HFFc6 (cell line): ENCODE results near the gene PMEPA1. TPM values are rescaled to one million over a fixed set of nuclear protein-coding genes. Genes with fewer than 3 reads are reported as not detected.
A peak's percentile ranks its signal among the peaks of the same experiment; 100 is the strongest.

Experiments
- DNase-seq: peaks from one replicate; pipeline ENCODE4 v3.0.0-alpha.2; 2018
- H3K27ac Mint-ChIP-seq: 2 replicates; pipeline ENCODE4 v1.8.0; 2020; ENCODE audit warnings: mild to moderate bottlenecking, mixed read lengths
- H3K27me3 Mint-ChIP-seq: 2 replicates; pipeline ENCODE4 v1.8.0; 2021; ENCODE audit warnings: mild to moderate bottlenecking, moderate library complexity, mixed read lengths; ENCODE audit not compliant: insufficient read depth
- H3K36me3 Mint-ChIP-seq: 2 replicates; pipeline ENCODE4 v1.8.0; 2021; ENCODE audit warnings: low read depth, mixed read lengths
- H3K4me1 Mint-ChIP-seq: 2 replicates; pipeline ENCODE4 v1.8.0; 2020; ENCODE audit warnings: low read depth, mixed read lengths
- H3K4me3 Mint-ChIP-seq: 2 replicates; pipeline ENCODE4 v1.8.0; 2020; ENCODE audit warnings: mild to moderate bottlenecking, moderate library complexity, mixed read lengths
- H3K9me3 Mint-ChIP-seq: 2 replicates; pipeline ENCODE4 v1.8.0; 2020; ENCODE audit warnings: mild to moderate bottlenecking, mixed read lengths
- long read RNA-seq: library from polyadenylated mRNA; unstranded; transcript quantifications from one replicate; pipeline ENCODE4 v2.0.0, GENCODE V29; 2019
- total RNA-seq, 6 experiments: library from RNA; stranded (reverse); fragmentation: NEBNext Ultra II Directional; extraction: Animal tissue kit (Norgen Biotek cat#: 25700); gene quantifications; 2 replicates in 1 of 6; 3 replicates in 5 of 6; pipeline ENCODE4 v1.2.3, GENCODE V29; 2021
- TF ChIP-seq, protein P1 (sequence below): fragments of 200-600 bp; sonication (generic); IDR thresholded peaks from 2 replicates; pipeline ENCODE4 v1.5.0; 2021; ENCODE audit warnings: antibody characterized with exemption, mild to moderate bottlenecking

Gene PMEPA1, protein sequence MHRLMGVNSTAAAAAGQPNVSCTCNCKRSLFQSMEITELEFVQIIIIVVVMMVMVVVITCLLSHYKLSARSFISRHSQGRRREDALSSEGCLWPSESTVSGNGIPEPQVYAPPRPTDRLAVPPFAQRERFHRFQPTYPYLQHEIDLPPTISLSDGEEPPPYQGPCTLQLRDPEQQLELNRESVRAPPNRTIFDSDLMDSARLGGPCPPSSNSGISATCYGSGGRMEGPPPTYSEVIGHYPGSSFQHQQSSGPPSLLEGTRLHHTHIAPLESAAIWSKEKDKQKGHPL
- total RNA-seq, result 1 to 10 TPM; 4.7 to 8.0 (median 5.3) TPM
- long read RNA-seq, result 0 reads

DNA sequence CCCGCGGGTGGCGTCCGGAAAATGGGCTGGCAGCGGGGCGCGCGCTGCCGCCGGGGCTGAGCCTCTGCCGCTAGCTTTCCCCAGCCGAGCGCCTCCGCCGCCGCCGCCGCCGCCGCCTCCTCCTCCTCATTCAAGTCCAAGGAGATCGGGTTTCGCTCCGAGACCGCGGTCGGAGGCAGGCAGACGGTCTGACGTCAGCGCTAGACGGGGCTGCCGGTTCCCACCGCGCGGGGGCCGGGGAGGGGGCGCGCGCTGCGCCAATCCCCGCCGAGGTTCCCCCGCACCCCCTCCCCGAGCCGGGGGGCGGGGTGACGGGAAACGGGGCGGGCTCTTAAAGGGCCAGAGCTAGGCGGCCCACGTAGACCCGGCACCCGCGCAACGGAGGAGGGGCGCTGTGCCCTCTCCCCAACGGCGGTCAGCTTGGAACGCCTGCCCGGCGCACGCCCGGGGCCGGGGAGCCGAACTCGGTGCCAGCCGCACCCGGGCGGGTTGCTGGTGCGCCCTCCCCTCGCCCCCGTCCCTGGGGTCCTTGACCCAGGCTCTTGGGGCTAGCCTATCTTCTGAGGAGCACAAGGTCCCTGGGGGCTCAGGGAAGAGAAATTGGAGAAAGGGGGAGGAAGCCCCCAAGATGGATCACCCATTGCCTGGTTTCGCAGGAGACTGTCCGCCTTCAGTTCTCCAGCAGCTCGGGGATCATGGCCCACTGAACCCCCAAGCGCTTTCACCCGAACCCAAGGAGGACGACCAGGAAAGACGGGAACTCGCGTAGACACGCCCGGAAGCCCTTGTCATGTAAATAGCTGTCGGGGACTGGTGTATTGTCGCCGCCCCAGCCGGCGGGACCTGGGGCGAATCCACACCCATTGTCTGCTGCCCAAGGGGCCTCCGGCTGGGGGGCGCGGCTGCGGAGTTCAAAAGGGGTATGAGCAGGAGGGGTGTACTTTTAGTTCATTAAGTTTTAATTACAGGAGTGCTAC is at the start of gene PMEPA1:
PMEPA1 (minus strand) TSS at position 193 of the 977 bp plus-strand sequence. CDS start 433 bp downstream, outside the sequence.
- Mint-ChIP-seq H3K36me3 (no peaks in the 10 kb centered on the region), H3K27ac (peak within 1 kb of the TSS; percentile 72), H3K4me3 (peak within 1 kb of the TSS; percentile 94), H3K4me1 (peaks cover 33% of the 10 kb centered on the region), H3K27me3 (peaks cover 11% of the 10 kb centered on the region), H3K9me3 (no peaks in the 10 kb centered on the region)
- DNase-seq, result peak; percentile 90
- TF ChIP-seq, protein P1, sequence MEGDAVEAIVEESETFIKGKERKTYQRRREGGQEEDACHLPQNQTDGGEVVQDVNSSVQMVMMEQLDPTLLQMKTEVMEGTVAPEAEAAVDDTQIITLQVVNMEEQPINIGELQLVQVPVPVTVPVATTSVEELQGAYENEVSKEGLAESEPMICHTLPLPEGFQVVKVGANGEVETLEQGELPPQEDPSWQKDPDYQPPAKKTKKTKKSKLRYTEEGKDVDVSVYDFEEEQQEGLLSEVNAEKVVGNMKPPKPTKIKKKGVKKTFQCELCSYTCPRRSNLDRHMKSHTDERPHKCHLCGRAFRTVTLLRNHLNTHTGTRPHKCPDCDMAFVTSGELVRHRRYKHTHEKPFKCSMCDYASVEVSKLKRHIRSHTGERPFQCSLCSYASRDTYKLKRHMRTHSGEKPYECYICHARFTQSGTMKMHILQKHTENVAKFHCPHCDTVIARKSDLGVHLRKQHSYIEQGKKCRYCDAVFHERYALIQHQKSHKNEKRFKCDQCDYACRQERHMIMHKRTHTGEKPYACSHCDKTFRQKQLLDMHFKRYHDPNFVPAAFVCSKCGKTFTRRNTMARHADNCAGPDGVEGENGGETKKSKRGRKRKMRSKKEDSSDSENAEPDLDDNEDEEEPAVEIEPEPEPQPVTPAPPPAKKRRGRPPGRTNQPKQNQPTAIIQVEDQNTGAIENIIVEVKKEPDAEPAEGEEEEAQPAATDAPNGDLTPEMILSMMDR, result peak; percentile 55

DNA sequence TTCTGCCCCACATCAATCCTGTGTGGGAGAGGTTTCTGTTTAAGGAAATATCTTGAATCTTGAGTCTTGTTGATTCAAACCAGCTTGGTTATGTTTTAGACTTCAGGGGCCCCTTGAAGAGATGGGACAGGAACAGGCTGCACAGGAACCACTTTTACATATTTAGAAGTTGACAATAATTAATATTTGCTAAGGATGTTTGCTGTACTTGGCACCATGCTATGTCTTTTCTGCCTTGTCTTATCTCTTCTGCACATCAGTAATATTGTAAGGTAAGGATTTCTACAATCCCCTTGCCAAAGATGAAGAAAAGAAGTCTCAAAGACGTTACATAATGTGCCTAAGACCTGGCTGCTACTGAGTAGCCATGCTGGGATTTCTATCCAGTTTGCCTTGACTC is 48.0 kb upstream of the PMEPA1 start:
- no peak for DNase-seq
- Mint-ChIP-seq H3K9me3 (peaks cover 4% of the 10 kb centered on the region), H3K4me3 (no peak overlapping the region), H3K27me3 (peaks cover 63% of the 10 kb centered on the region), H3K27ac (no peak overlapping the region), H3K36me3 (no peaks in the 10 kb centered on the region), H3K4me1 (no peaks in the 10 kb centered on the region)
- TF ChIP-seq, protein P1, result no peak

DNA sequence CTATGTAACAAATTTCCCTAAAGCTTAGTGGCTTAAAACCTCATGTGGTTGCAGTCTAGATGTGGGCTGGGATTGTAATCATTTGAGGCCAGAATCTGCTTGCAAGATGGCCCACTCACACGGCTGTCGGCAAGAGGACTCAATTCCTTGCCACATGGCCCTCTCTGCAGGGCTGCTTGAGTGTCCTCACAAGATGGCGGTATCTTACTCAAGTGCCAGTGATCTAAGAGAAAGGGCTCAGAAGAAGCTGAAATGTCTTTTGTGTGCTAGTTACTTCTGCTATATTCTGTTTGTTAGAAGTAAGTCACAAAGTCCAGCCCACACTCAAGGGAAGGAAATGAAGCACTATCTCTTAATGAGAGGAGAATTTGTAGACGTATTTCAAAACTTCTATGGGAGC is 47.1 kb upstream of the PMEPA1 start:
- no peaks in the 10 kb centered on the region for H3K36me3 Mint-ChIP-seq
- H3K27me3 Mint-ChIP-seq, result peaks cover 56% of the 10 kb centered on the region
- H3K4me3 Mint-ChIP-seq, result no peak overlapping the region
- peaks cover 4% of the 10 kb centered on the region for H3K9me3 Mint-ChIP-seq
- no peak overlapping the region for H3K27ac Mint-ChIP-seq
- no peaks in the 10 kb centered on the region for H3K4me1 Mint-ChIP-seq
- DNase-seq, result no peak
- TF ChIP-seq, protein P1, result no peak

DNA sequence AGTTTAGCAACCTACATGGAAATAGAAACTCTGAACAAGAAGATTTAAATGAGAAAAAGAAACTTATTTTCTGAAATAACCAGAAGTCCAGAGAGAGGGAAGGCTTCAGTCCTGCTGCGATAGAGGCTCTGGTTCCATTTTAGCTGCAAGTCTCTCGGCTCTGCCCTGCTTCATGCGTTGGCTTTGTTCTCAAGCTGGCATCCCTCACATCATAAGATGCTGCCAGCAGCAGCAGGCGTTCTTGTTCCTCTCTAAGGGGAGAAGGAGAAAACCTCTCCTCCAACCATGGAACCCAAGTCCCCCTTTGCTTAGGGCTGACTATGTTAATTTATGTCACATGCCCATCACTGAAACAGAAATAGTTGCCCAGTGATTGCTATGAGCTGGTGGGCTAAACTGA is 46.4 kb upstream of the PMEPA1 start:
- no peak overlapping the region for H3K27ac Mint-ChIP-seq
- TF ChIP-seq, protein P1, result no peak
- DNase-seq, result no peak
- no peak overlapping the region for H3K4me3 Mint-ChIP-seq
- no peaks in the 10 kb centered on the region for H3K4me1 Mint-ChIP-seq
- peaks cover 63% of the 10 kb centered on the region for H3K27me3 Mint-ChIP-seq
- H3K9me3 Mint-ChIP-seq, result peaks cover 4% of the 10 kb centered on the region
- no peaks in the 10 kb centered on the region for H3K36me3 Mint-ChIP-seq

DNA sequence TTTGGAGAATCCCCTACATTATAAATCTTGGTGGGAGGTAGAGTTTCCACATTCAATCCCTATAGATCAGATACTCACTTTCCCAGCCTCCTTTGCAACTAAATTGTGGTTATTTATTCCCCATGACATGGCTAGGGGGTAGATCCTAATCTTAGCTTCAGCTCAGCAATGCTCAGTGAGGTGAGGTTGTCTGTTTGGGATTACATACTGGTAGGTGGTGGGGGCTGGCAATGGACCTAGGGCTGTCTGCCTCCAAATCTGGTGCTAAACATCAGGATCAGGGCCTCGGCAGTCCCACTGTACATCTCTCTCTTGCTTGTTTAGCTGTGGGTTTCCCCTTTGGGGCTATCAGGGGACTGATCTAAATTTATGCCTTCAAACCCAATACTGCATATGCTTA is 45.8 kb upstream of the PMEPA1 start:
- H3K36me3 Mint-ChIP-seq, result no peaks in the 10 kb centered on the region
- no peaks in the 10 kb centered on the region for H3K4me1 Mint-ChIP-seq
- no peak overlapping the region for H3K4me3 Mint-ChIP-seq
- H3K9me3 Mint-ChIP-seq, result peaks cover 4% of the 10 kb centered on the region
- H3K27me3 Mint-ChIP-seq, result peaks cover 63% of the 10 kb centered on the region
- DNase-seq, result no peak
- no peak overlapping the region for H3K27ac Mint-ChIP-seq
- TF ChIP-seq, protein P1, result no peak
